ENCODE data around the gene CD79B. TPM values are rescaled to one million over a fixed set of nuclear protein-coding genes. Genes with fewer than 3 reads are reported as not detected.
"Not testable (repeated sequence)": the region's sequence is repeated elsewhere in the genome, so short reads cannot be mapped to it uniquely, and the experiment has no call there.

CD79B gene
- total and polyA plus RNA-seq, 2 experiments from 2014 or later: not detected

DNA sequence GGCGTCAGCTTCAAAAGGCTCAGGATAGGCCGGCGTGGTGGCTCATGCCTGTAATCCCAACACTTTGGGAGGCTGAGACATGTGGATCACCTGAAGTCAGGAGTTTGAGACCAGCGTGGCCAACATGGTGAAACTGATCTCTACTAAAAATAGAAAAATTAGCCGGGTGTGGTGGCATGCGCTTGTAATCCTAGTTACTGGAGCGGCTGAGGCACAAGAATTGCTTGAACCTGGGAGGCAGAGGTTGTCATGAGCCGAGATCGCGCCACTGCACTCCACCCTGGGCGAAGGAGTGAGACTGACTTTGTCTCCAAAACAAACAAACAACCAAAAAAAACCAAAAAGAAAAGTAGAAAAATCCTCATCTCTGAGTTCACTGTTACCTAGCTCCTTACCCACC is 47.0 kb downstream of the CD79B start:
- H2AFZ ChIP-seq; H4K20me1 ChIP-seq (ENCODE audit: insufficient read depth); DNase-seq; in situ Hi-C loops (cut with MboI); H3K27me3 ChIP-seq (replicated peaks; ENCODE audit: insufficient read depth); H3K9me3 ChIP-seq (ENCODE audit: low read depth); H3K9ac ChIP-seq; H3K27ac ChIP-seq; H3K4me2 ChIP-seq (ENCODE audit: unreplicated experiment); H3K36me3 ChIP-seq (ENCODE audit: low read depth); H3K4me3 ChIP-seq; H3K4me1 ChIP-seq (ENCODE audit: insufficient read depth); H3K9me2 ChIP-seq (ENCODE audit: insufficient read depth); H3F3A ChIP-seq (ENCODE audit: insufficient read depth); H3K79me2 ChIP-seq (ENCODE audit: insufficient read depth): not testable (repeated sequence)
- WGBS, 2 experiments (ENCODE audit: low coverage in 1 of 2, low lambda C conversion rate in 2 of 2, missing lambda C conversion rate in 2 of 2): 77 to 90% methylated on average over 11 of the region's 11 CpGs

- H3K36me3 ChIP-seq (ENCODE audit: low read depth); H3K9me2 ChIP-seq (ENCODE audit: insufficient read depth); H3K9ac ChIP-seq; H3F3A ChIP-seq (ENCODE audit: insufficient read depth); H3K27ac ChIP-seq; H3K4me2 ChIP-seq (ENCODE audit: unreplicated experiment); H3K27me3 ChIP-seq (replicated peaks; ENCODE audit: insufficient read depth); H3K4me3 ChIP-seq; H3K4me1 ChIP-seq (ENCODE audit: insufficient read depth); H3K9me3 ChIP-seq (ENCODE audit: low read depth); in situ Hi-C loops (cut with MboI); DNase-seq; H3K79me2 ChIP-seq (ENCODE audit: insufficient read depth); H4K20me1 ChIP-seq (ENCODE audit: insufficient read depth); H2AFZ ChIP-seq: not testable (repeated sequence)
- WGBS, 2 experiments (ENCODE audit: low coverage in 1 of 2, low lambda C conversion rate in 2 of 2, missing lambda C conversion rate in 2 of 2): 79 to 81% methylated on average over 9 of the region's 9 CpGs
Measured at GRCh38 chr17:63882626-63883126, 49.5 kb downstream of the CD79B start.

- Histone ChIP-seq H3K9me2 (ENCODE audit: insufficient read depth) (no peaks in the 10 kb centered on the region), H3K9me3 (ENCODE audit: low read depth) (no peaks in the 10 kb centered on the region), H3K9ac (no peak within 1 kb of the TSS), H2AFZ (no peak within 1 kb of the TSS), H3K27ac (no peak within 1 kb of the TSS), H3K79me2 (ENCODE audit: insufficient read depth) (no peaks in the 10 kb centered on the region), H3K36me3 (ENCODE audit: low read depth) (no peaks in the 10 kb centered on the region), H3K4me1 (ENCODE audit: insufficient read depth) (no peaks in the 10 kb centered on the region), H3K4me3 (no peak within 1 kb of the TSS), H3F3A (ENCODE audit: insufficient read depth) (no peaks in the 10 kb centered on the region), H3K27me3 (replicated peaks; ENCODE audit: insufficient read depth) (no peaks in the 10 kb centered on the region), H3K4me2 (ENCODE audit: unreplicated experiment) (no peak within 1 kb of the TSS), H4K20me1 (ENCODE audit: insufficient read depth) (no peaks in the 10 kb centered on the region)
- 43 to 46% methylated on average over 13 to 15 of the region's 15 CpGs for whole genome bisulfite sequencing, 2 experiments (ENCODE audit: low coverage in 1 of 2, low lambda C conversion rate in 2 of 2, missing lambda C conversion rate in 2 of 2)
- in situ Hi-C loops (cut with MboI): no loop called here
- DNase-seq: peak; percentile 62
- TF ChIP-seq EZH2phosphoT487 (IDR thresholded peaks at IDR 0.05; ENCODE audit: insufficient read depth, low read depth) (no peak), EZH2 (IDR thresholded peaks at IDR 0.05; ENCODE audit: insufficient read depth, poor library complexity, severe bottlenecking) (no peak)
Measured at GRCh38 chr17:63881935-63882601, 50.1 kb downstream of the CD79B start, which contains the start of gene GH2. TSS of gene GH2 (minus strand) at chr17:63881944. CDS start at chr17:63881801, 143 bp downstream.

- H3K79me2 ChIP-seq (ENCODE audit: insufficient read depth); H3K4me3 ChIP-seq; in situ Hi-C loops (cut with MboI); DNase-seq; H3K9ac ChIP-seq; H4K20me1 ChIP-seq (ENCODE audit: insufficient read depth); H3K27ac ChIP-seq; H3K9me3 ChIP-seq (ENCODE audit: low read depth); H3K36me3 ChIP-seq (ENCODE audit: low read depth); H3K4me2 ChIP-seq (ENCODE audit: unreplicated experiment); H3K4me1 ChIP-seq (ENCODE audit: insufficient read depth); H3K27me3 ChIP-seq (replicated peaks; ENCODE audit: insufficient read depth); H3F3A ChIP-seq (ENCODE audit: insufficient read depth); H3K9me2 ChIP-seq (ENCODE audit: insufficient read depth); H2AFZ ChIP-seq: not testable (repeated sequence)
- 39 to 42% methylated on average over 11 of the region's 11 CpGs for WGBS, 2 experiments (ENCODE audit: low coverage in 1 of 2, low lambda C conversion rate in 2 of 2, missing lambda C conversion rate in 2 of 2)
Measured at GRCh38 chr17:63881337-63881736, 50.8 kb downstream of the CD79B start.

DNA sequence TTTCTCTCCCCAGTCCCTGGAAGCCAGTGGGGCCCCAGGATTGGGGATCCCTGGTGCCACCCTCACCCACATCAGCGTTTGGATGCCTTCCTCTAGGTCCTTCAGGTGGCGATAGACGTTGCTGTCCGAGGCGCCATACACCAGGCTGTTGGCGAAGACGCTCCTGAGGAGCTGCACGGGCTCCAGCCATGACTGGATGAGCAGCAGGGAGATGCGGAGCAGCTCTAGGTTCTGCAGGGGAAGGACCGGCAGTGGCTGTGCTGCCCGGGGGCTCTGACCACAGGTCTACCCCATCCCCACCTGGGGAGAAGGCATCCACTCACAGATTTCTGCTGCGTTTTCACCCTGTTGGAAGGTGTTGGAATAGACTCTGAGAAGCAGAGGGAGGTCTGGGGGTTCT is 51.4 kb downstream of the CD79B start:
- 77 to 80% methylated on average over 12 of the region's 12 CpGs for WGBS, 2 experiments (ENCODE audit: low coverage in 1 of 2, low lambda C conversion rate in 2 of 2, missing lambda C conversion rate in 2 of 2)
- Histone ChIP-seq H3K9me2 (ENCODE audit: insufficient read depth) (no peaks in the 10 kb centered on the region), H3K9ac (no peak overlapping the region), H3K4me3 (no peak overlapping the region), H4K20me1 (ENCODE audit: insufficient read depth) (no peaks in the 10 kb centered on the region), H3F3A (ENCODE audit: insufficient read depth) (no peaks in the 10 kb centered on the region), H3K27ac (no peak overlapping the region), H3K27me3 (replicated peaks; ENCODE audit: insufficient read depth) (no peaks in the 10 kb centered on the region), H2AFZ (no peak overlapping the region), H3K9me3 (ENCODE audit: low read depth) (no peaks in the 10 kb centered on the region), H3K79me2 (ENCODE audit: insufficient read depth) (no peaks in the 10 kb centered on the region), H3K4me1 (ENCODE audit: insufficient read depth) (no peaks in the 10 kb centered on the region), H3K36me3 (ENCODE audit: low read depth) (no peaks in the 10 kb centered on the region), H3K4me2 (ENCODE audit: unreplicated experiment) (no peak overlapping the region)
- TF ChIP-seq EZH2 (IDR thresholded peaks at IDR 0.05; ENCODE audit: insufficient read depth, poor library complexity, severe bottlenecking) (no peak), EZH2phosphoT487 (IDR thresholded peaks at IDR 0.05; ENCODE audit: insufficient read depth, low read depth) (no peak)
- in situ Hi-C loops (cut with MboI): no loop called here
- DNase-seq: no peak

Small RNA genes within 50 kb of the gene (small RNA-seq; reads per million reads assigned to genes)
- gene AC040958.1 (ENCODE audit: low read depth, low replicate concordance): not detected
- not detected for gene AC127029.1 (ENCODE audit: low read depth, low replicate concordance)
- not detected for gene GH1 (ENCODE audit: low read depth, low replicate concordance)

Other genes with a start within 250 kb of the CD79B start
- 9.1 and 14.0 TPM in 2 replicates for gene LIMD2, start 232.2 kb downstream of the CD79B start, total RNA-seq (2014; rRNA removed; shearing (Covaris generic))
- gene LIMD2, start 232.2 kb downstream of the CD79B start, polyA plus RNA-seq (2016; fragmentation: Nextera tagmentation; extraction: Ambion mirVana): 13.6 and 15.8 TPM in 2 replicates
- 13.9 and 15.7 TPM in 2 replicates for gene STRADA, start 190.5 kb downstream of the CD79B start, total RNA-seq (2014; rRNA removed; shearing (Covaris generic))
- gene STRADA, start 190.5 kb downstream of the CD79B start, polyA plus RNA-seq (2016; fragmentation: Nextera tagmentation; extraction: Ambion mirVana): 21.6 and 22.3 TPM in 2 replicates
- 72.2 and 74.2 TPM in 2 replicates for gene CCDC47, start 158.7 kb downstream of the CD79B start, total RNA-seq (2014; rRNA removed; shearing (Covaris generic))
- gene CCDC47, start 158.7 kb downstream of the CD79B start, polyA plus RNA-seq (2016; fragmentation: Nextera tagmentation; extraction: Ambion mirVana): 60.5 and 61.6 TPM in 2 replicates
- 49.6 and 52.6 TPM in 2 replicates for gene DDX42, start 158.2 kb downstream of the CD79B start, total RNA-seq (2014; rRNA removed; shearing (Covaris generic))
- 33.9 and 37.2 TPM in 2 replicates for gene DDX42, start 158.2 kb downstream of the CD79B start, polyA plus RNA-seq (2016; fragmentation: Nextera tagmentation; extraction: Ambion mirVana)
- 36.2 and 60.5 TPM in 2 replicates for gene PSMC5, start 104.9 kb downstream of the CD79B start, total RNA-seq (2014; rRNA removed; shearing (Covaris generic))
- gene PSMC5, start 104.9 kb downstream of the CD79B start, polyA plus RNA-seq (2016; fragmentation: Nextera tagmentation; extraction: Ambion mirVana): 178 and 180 TPM in 2 replicates
- gene FTSJ3, start 104.7 kb downstream of the CD79B start, total RNA-seq (2014; rRNA removed; shearing (Covaris generic)): 38.1 and 47.3 TPM in 2 replicates
- 27.6 and 29.2 TPM in 2 replicates for gene FTSJ3, start 104.7 kb downstream of the CD79B start, polyA plus RNA-seq (2016; fragmentation: Nextera tagmentation; extraction: Ambion mirVana)
- 85.1 and 88.5 TPM in 2 replicates for gene SMARCD2, start 89.6 kb downstream of the CD79B start, total RNA-seq (2014; rRNA removed; shearing (Covaris generic))
- 28.9 and 29.3 TPM in 2 replicates for gene SMARCD2, start 89.6 kb downstream of the CD79B start, polyA plus RNA-seq (2016; fragmentation: Nextera tagmentation; extraction: Ambion mirVana)
- not detected in 2 replicates for gene CSH2, start 58.7 kb downstream of the CD79B start, total RNA-seq (2014; rRNA removed; shearing (Covaris generic))
- not detected in 2 replicates for gene CSH2, start 58.7 kb downstream of the CD79B start, polyA plus RNA-seq (2016; fragmentation: Nextera tagmentation; extraction: Ambion mirVana)
- not detected in 2 replicates for gene GH2, start 50.4 kb downstream of the CD79B start, total RNA-seq (2014; rRNA removed; shearing (Covaris generic))
- not detected in 2 replicates for gene GH2, start 50.4 kb downstream of the CD79B start, polyA plus RNA-seq (2016; fragmentation: Nextera tagmentation; extraction: Ambion mirVana)
- not detected in 2 replicates for gene CSH1, start 35.8 kb downstream of the CD79B start, total RNA-seq (2014; rRNA removed; shearing (Covaris generic))
- not detected in 2 replicates for gene CSH1, start 35.8 kb downstream of the CD79B start, polyA plus RNA-seq (2016; fragmentation: Nextera tagmentation; extraction: Ambion mirVana)
- not detected in 2 replicates for gene CSHL1, start 21.1 kb downstream of the CD79B start, total RNA-seq (2014; rRNA removed; shearing (Covaris generic))
- gene CSHL1, start 21.1 kb downstream of the CD79B start, polyA plus RNA-seq (2016; fragmentation: Nextera tagmentation; extraction: Ambion mirVana): not detected in 2 replicates
- gene GH1, start 13.5 kb downstream of the CD79B start, total RNA-seq (2014; rRNA removed; shearing (Covaris generic)): not detected in 2 replicates
- gene GH1, start 13.5 kb downstream of the CD79B start, polyA plus RNA-seq (2016; fragmentation: Nextera tagmentation; extraction: Ambion mirVana): not detected in 2 replicates
- not detected in 2 replicates for gene SCN4A, start 40.6 kb upstream of the CD79B start, total RNA-seq (2014; rRNA removed; shearing (Covaris generic))
- not detected in 2 replicates for gene SCN4A, start 40.6 kb upstream of the CD79B start, polyA plus RNA-seq (2016; fragmentation: Nextera tagmentation; extraction: Ambion mirVana)
- gene PRR29, start 66.0 kb upstream of the CD79B start, total RNA-seq (2014; rRNA removed; shearing (Covaris generic)): not detected in 2 replicates
- 0.47 TPM in 1 of 2 replicates, not detected in the other for gene PRR29, start 66.0 kb upstream of the CD79B start, polyA plus RNA-seq (2016; fragmentation: Nextera tagmentation; extraction: Ambion mirVana)
- gene ICAM2, start 88.3 kb upstream of the CD79B start, total RNA-seq (2014; rRNA removed; shearing (Covaris generic)): 0.97 and 3.4 TPM in 2 replicates
- gene ICAM2, start 88.3 kb upstream of the CD79B start, polyA plus RNA-seq (2016; fragmentation: Nextera tagmentation; extraction: Ambion mirVana): 0.94 and 1.3 TPM in 2 replicates
- 5.7 and 5.8 TPM in 2 replicates for gene ERN1, start 197.8 kb upstream of the CD79B start, total RNA-seq (2014; rRNA removed; shearing (Covaris generic))
- 9.9 and 13.7 TPM in 2 replicates for gene ERN1, start 197.8 kb upstream of the CD79B start, polyA plus RNA-seq (2016; fragmentation: Nextera tagmentation; extraction: Ambion mirVana)

Measured in GM23248 (cell line).